ENCODE data around the gene SUSD3.

The SUSD3 gene

DNA sequence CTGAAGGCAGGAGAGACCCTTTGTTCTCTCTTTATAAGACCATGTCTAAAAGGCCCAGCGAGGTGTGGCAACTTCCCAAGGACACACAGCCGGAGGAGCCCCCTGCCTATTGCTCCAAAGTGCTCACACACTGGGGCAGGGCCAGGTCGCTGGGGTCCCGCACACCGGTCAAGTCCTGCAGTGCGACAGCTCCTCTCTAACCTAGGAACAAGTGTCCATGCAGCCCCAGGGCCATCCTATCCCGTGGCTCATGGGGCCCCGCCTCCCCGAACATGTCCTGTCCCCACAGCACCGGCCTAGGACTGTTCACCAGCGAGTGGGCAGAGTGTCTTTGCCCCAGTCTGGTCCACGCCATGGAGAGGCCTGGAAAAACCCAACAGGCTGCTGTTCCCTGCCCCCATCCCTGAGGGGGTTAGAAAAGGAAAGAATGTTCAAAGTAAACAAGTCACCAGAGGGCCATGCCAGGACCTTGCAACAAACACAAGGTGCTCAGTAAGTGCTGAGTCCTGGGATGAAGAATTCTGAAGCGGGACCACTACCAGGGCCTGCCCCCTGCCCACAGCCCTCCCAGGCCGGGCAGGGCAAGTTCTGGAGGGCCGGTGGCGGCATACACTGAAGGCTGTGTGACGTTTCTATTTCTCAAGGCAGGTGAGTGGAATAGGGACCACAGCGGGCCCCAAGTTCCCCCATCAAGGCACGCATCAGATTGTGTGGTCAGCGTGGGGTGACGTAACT lies 74.6 kb downstream of the SUSD3 start:
- Mint-ChIP-seq H3K4me1 (peaks cover 31% of the 10 kb centered on the region), H3K36me3 (ENCODE audit: low read depth) (no peaks in the 10 kb centered on the region), H3K27me3 (ENCODE audit: low read depth) (peaks cover 5% of the 10 kb centered on the region), H3K9me3 (no peaks in the 10 kb centered on the region), H3K27ac (peak overlapping the region; percentile 75 to 93 (median 92)), H3K4me3 (peak overlapping the region; percentile 85 to 90 (median 89))
- no peak for TF ChIP-seq CTCF (IDR thresholded peaks at IDR 0.05; ENCODE audit: unreplicated experiment in 3 of 3)

GRCh38 chr9:93133681-93134014 lies 75.1 kb downstream of the SUSD3 start:
- Mint-ChIP-seq H3K36me3 (ENCODE audit: low read depth) (no peaks in the 10 kb centered on the region), H3K27ac (peak overlapping the region; percentile 75 to 93 (median 92)), H3K4me3 (peak overlapping the region; percentile 85 to 90 (median 89)), H3K27me3 (ENCODE audit: low read depth) (peaks cover 5% of the 10 kb centered on the region), H3K9me3 (no peaks in the 10 kb centered on the region), H3K4me1 (peaks cover 26% of the 10 kb centered on the region)
- TF ChIP-seq CTCF (IDR thresholded peaks at IDR 0.05; ENCODE audit: unreplicated experiment in 3 of 3): no peak

GRCh38 chr9:93134015-93134739 lies 75.7 kb downstream of the SUSD3 start, which contains the start of gene NINJ1:
TSS of gene NINJ1 (minus strand) at chr9:93134251. CDS start at chr9:93134217, 34 bp downstream.
- Mint-ChIP-seq H3K9me3 (no peaks in the 10 kb centered on the region), H3K4me3 (peak within 1 kb of the TSS; percentile 85 to 90 (median 89)), H3K27me3 (ENCODE audit: low read depth) (peaks cover 5% of the 10 kb centered on the region), H3K4me1 (peaks cover 23% of the 10 kb centered on the region), H3K36me3 (ENCODE audit: low read depth) (no peaks in the 10 kb centered on the region), H3K27ac (peak within 1 kb of the TSS; percentile 80 to 93 (median 92))
- TF ChIP-seq CTCF (IDR thresholded peaks at IDR 0.05; ENCODE audit: unreplicated experiment in 3 of 3): no peak
